Osteocyte (in vitro differentiated cells): ENCODE measurements around the gene MYO3B. TPM values are rescaled to one million over a fixed set of nuclear protein-coding genes. Genes with fewer than 3 reads are reported as not detected.

Experiments used
- DNase-seq: peaks from one replicate; pipeline ENCODE4 v3.0.0; 2021; ENCODE audit warnings: mixed read lengths; ENCODE audit not compliant: unreplicated experiment; ENCODE audit errors: extremely low spot score
- H3K27ac Mint-ChIP-seq: one replicate; pipeline ENCODE4 v1.8.0; 2021; ENCODE audit warnings: mild to moderate bottlenecking, mixed read lengths; ENCODE audit not compliant: unreplicated experiment
- H3K27me3 Mint-ChIP-seq: one replicate; pipeline ENCODE4 v1.8.0; 2021; ENCODE audit warnings: mixed read lengths; ENCODE audit not compliant: unreplicated experiment
- H3K36me3 Mint-ChIP-seq: one replicate; pipeline ENCODE4 v1.8.0; 2021; ENCODE audit warnings: mixed read lengths; ENCODE audit not compliant: unreplicated experiment
- H3K4me1 Mint-ChIP-seq: one replicate; pipeline ENCODE4 v1.8.0; 2021; ENCODE audit warnings: mixed read lengths; ENCODE audit not compliant: unreplicated experiment
- H3K4me3 Mint-ChIP-seq: one replicate; pipeline ENCODE4 v1.8.0; 2021; ENCODE audit warnings: mild to moderate bottlenecking, moderate library complexity, mixed read lengths; ENCODE audit not compliant: unreplicated experiment
- H3K9me3 Mint-ChIP-seq: one replicate; pipeline ENCODE4 v1.8.0; 2021; ENCODE audit warnings: mixed read lengths; ENCODE audit not compliant: unreplicated experiment
- CTCF ChIP-seq: fragments of 200-600 bp; sonication (generic); IDR thresholded peaks from 2 replicates; pipeline ENCODE4 v1.5.0; 2021; ENCODE audit warnings: antibody characterized with exemption, mild to moderate bottlenecking, moderate library complexity
- total RNA-seq: library from RNA; stranded (reverse); gene quantifications from 2 replicates; pipeline ENCODE4 v1.2.1, GENCODE V29; 2021

The MYO3B gene
- total RNA-seq, 1 donor from 2014 or later: not detected

GRCh38 chr2:170695521-170696410 is 517.8 kb downstream of the MYO3B start:
- H3K4me3 Mint-ChIP-seq: no peak overlapping the region
- no peak for TF ChIP-seq CTCF
- peaks cover 41% of the 10 kb centered on the region for H3K27me3 Mint-ChIP-seq
- H3K4me1 Mint-ChIP-seq: no peaks in the 10 kb centered on the region
- no peak overlapping the region for H3K27ac Mint-ChIP-seq
- DNase-seq: peak; percentile 17
- no peaks in the 10 kb centered on the region for H3K36me3 Mint-ChIP-seq
- H3K9me3 Mint-ChIP-seq: no peaks in the 10 kb centered on the region

GRCh38 chr2:170696948-170697347 is 519.0 kb downstream of the MYO3B start:
- no peak for TF ChIP-seq CTCF
- Mint-ChIP-seq H3K27ac (no peak overlapping the region), H3K27me3 (peaks cover 47% of the 10 kb centered on the region), H3K36me3 (no peaks in the 10 kb centered on the region), H3K4me1 (no peaks in the 10 kb centered on the region), H3K9me3 (no peaks in the 10 kb centered on the region), H3K4me3 (no peak overlapping the region)
- peak; percentile 30 for DNase-seq

- no peaks in the 10 kb centered on the region for H3K36me3 Mint-ChIP-seq
- no peaks in the 10 kb centered on the region for H3K4me1 Mint-ChIP-seq
Observed at GRCh38 chr2:170701011-170701410, 523.1 kb downstream of the MYO3B start.

GRCh38 chr2:170703776-170704476 is 526.0 kb downstream of the MYO3B start:
- TF ChIP-seq CTCF: no peak
- no peak for DNase-seq
- no peak overlapping the region for H3K27ac Mint-ChIP-seq
- no peaks in the 10 kb centered on the region for H3K4me1 Mint-ChIP-seq
- no peak overlapping the region for H3K4me3 Mint-ChIP-seq
- no peaks in the 10 kb centered on the region for H3K36me3 Mint-ChIP-seq
- H3K27me3 Mint-ChIP-seq: peaks cover 50% of the 10 kb centered on the region
- peaks cover 7% of the 10 kb centered on the region for H3K9me3 Mint-ChIP-seq

More at GRCh38 chr2:170701011-170701410, 523.1 kb downstream of the MYO3B start:
- DNase-seq: no peak
- H3K27me3 Mint-ChIP-seq: peaks cover 48% of the 10 kb centered on the region
- no peak overlapping the region for H3K4me3 Mint-ChIP-seq
- H3K9me3 Mint-ChIP-seq: peaks cover 7% of the 10 kb centered on the region
- no peak overlapping the region for H3K27ac Mint-ChIP-seq
- no peak for TF ChIP-seq CTCF
